GM12878 (cell line): Measurements from ENCODE around the gene TTC33. TPM values are rescaled to one million over a fixed set of nuclear protein-coding genes. Genes with fewer than 3 reads are reported as not detected.

Source experiments
- ATAC-seq: fragments of 200-7000 bp; cut with Tn5 transposase; 3 replicates; pipeline ENCODE4 v1.9.1; 2020; ENCODE audit warnings: mild to moderate bottlenecking, moderate library complexity
- BruUV-seq: library from RNA; stranded (reverse); fragments of 400-500 nt; replicated peaks from 2 replicates; lab custom pipeline; 2021; lab: Mats Ljungman, UMichigan
- CTCF ChIA-PET: fragments of 300-600 bp; sonication (Branson Sonifier 250); formaldehyde crosslinking; extraction: SDS; loops from one replicate; lab custom pipeline; 2021; ENCODE audit warnings: inconsistent platforms; lab: Yijun Ruan, JAX
- POLR2A ChIA-PET: fragments of 350-600 bp; formaldehyde crosslinking; extraction: SDS; loops from one replicate; lab custom pipeline; 2021; ENCODE audit warnings: inconsistent platforms; lab: Charles Lee
- RAD21 ChIA-PET: fragments of 300-600 bp; sonication (Branson Sonifier 250); formaldehyde crosslinking; loops from one replicate; lab custom pipeline; 2023; ENCODE audit warnings: antibody characterized with exemption; ENCODE audit not compliant: unreplicated experiment; lab: Charles Lee
- SMC1A ChIA-PET: fragments of 300-600 bp; sonication (Branson Sonifier 250); formaldehyde crosslinking; loops from one replicate; lab custom pipeline; 2023; ENCODE audit not compliant: unreplicated experiment, uncharacterized antibody; lab: Charles Lee
- DNase-seq: peaks from one replicate; pipeline ENCODE4 v3.0.0-alpha.2; 2011; ENCODE audit warnings: low read depth, low spot score
- FAIRE-seq: peaks from 3 replicates; lab custom pipeline; 2011; peaks lifted over from hg19 to GRCh38; lab: Jason Lieb, UNC
- H2AFZ ChIP-seq: 2 replicates; pipeline ENCODE4 v1.6.0; 2011; ENCODE audit warnings: low read depth, low read length, control low read depth; ENCODE audit not compliant: control insufficient read depth
- H3K27ac ChIP-seq: 2 replicates; pipeline ENCODE4 v1.5.1; 2011; ENCODE audit warnings: control low read depth; ENCODE audit not compliant: control insufficient read depth, insufficient read depth
- H3K27me3 ChIP-seq, 2 experiments: replicated peaks in 1 of 2; 2 replicates each; pipeline versions ENCODE4 v1.6.0 to v1.6.1; 2011; ENCODE audit warnings: low read length in 1 of 2; ENCODE audit not compliant: control insufficient read depth in 2 of 2, insufficient read depth in 2 of 2
- H3K36me3 ChIP-seq, 2 experiments: 2 replicates each; pipeline ENCODE4 v1.5.1; 2011; ENCODE audit warnings: low read length in 1 of 2; ENCODE audit not compliant: control insufficient read depth in 2 of 2, insufficient read depth in 2 of 2
- H3K4me1 ChIP-seq: 2 replicates; pipeline ENCODE4 v1.6.1; 2011; ENCODE audit warnings: mild to moderate bottlenecking, low read length, moderate library complexity, mixed read lengths; ENCODE audit not compliant: control insufficient read depth, insufficient read depth
- H3K4me2 ChIP-seq: 2 replicates; pipeline ENCODE4 v1.6.0; 2011; ENCODE audit warnings: control low read depth; ENCODE audit not compliant: control insufficient read depth, insufficient read depth
- H3K4me3 ChIP-seq: fragments of 200-600 bp; sonication (generic); 2 replicates; pipeline ENCODE4 v1.5.1; 2016
- H3K79me2 ChIP-seq: 2 replicates; pipeline ENCODE4 v1.6.0; 2011; ENCODE audit warnings: low read length; ENCODE audit not compliant: control insufficient read depth, insufficient read depth
- H3K9ac ChIP-seq: 2 replicates; pipeline ENCODE4 v1.8.0; 2011; ENCODE audit warnings: low read length, control low read depth, mixed read lengths; ENCODE audit not compliant: control insufficient read depth, insufficient read depth
- H3K9me3 ChIP-seq: replicated peaks from 3 replicates; pipeline ENCODE4 v1.5.1; 2011; ENCODE audit warnings: mild to moderate bottlenecking, low read length; ENCODE audit not compliant: control insufficient read depth, insufficient read depth
- H4K20me1 ChIP-seq: 2 replicates; pipeline ENCODE4 v1.6.0; 2011; ENCODE audit not compliant: control insufficient read depth, insufficient read depth
- IKZF1 ChIP-seq: fragments of 450-650 bp; conservative IDR thresholded peaks from 2 replicates; pipeline ENCODE4 v1.6.1; 2017; ENCODE audit warnings: antibody characterized with exemption, mild to moderate bottlenecking
- MEF2A ChIP-seq: IDR thresholded peaks from 2 replicates; pipeline ENCODE4 v1.6.1; 2011; ENCODE audit warnings: low read depth, mild to moderate bottlenecking, low read length, moderate library complexity; ENCODE audit not compliant: insufficient read depth
- WGBS: methylation state at CpG from one replicate; pipeline ENCODE4 v1.1.6; 2016; ENCODE audit warnings: low lambda C conversion rate; ENCODE audit not compliant: insufficient replicate concordance, insufficient coverage; ENCODE audit errors: missing lambda C conversion rate; 5-methylcytosine and 5-hydroxymethylcytosine counted together
- in situ Hi-C: fragments of 300-500 bp; cut with MboI; formaldehyde crosslinking; loops from 9 replicates; pipeline ENCODE4 v1.14.3; 2018; ENCODE audit warnings: mixed read lengths
- intact Hi-C: fragments of 100-400 bp; cut with micrococcal nuclease; formaldehyde crosslinking; loops from one replicate; pipeline ENCODE4 v1.14.2; 2022; ENCODE audit not compliant: unreplicated experiment
- polyA plus RNA-seq, 11 experiments: library from polyadenylated mRNA; depleted of rRNA in 4 of 11; unstranded in 6 of 11; stranded (reverse) in 5 of 11; fragments of >200 nt; fragmentation: Nextera tagmentation in 4 of 11; fragmentation: Illumina TruSeq in 1 of 11; extraction: Ambion mirVana in 4 of 11; extraction: Trizol in 1 of 11; gene quantifications; 1 replicate in 1 of 11; 2 replicates in 10 of 11; pipeline versions ENCODE4 v1.2.1 to v1.2.3, GENCODE V29; 2011 to 2016; ENCODE audit warnings: inconsistent platforms in 2 of 11, missing spikeins in 2 of 11, low read depth in 1 of 11
- total RNA-seq, 4 experiments: library from RNA; depleted of rRNA in 3 of 4; stranded (reverse); fragments of >200 nt in 3 of 4; fragmentation: Illumina TruSeq in 1 of 4; extraction: Trizol in 1 of 4; gene quantifications; 2 replicates each; pipeline versions ENCODE4 v1.2.1 to v1.2.3, GENCODE V29; 2013 to 2021
- TF ChIP-seq, protein P1 (sequence below): fragments of 450-650 bp; IDR thresholded peaks from 2 replicates; pipeline ENCODE4 v1.6.1; 2017; ENCODE audit warnings: low read depth, mild to moderate bottlenecking, moderate library complexity
- TF ChIP-seq, protein P2 (sequence below): IDR thresholded peaks from 2 replicates; pipeline ENCODE4 v1.6.1; 2012; ENCODE audit warnings: low read depth, low read length, improper control_type of control experiment
- TF ChIP-seq, protein P3 (sequence below): fragments of 450-650 bp; IDR thresholded peaks from 2 replicates; pipeline ENCODE4 v1.6.1; 2016; ENCODE audit warnings: mild to moderate bottlenecking
- TF ChIP-seq, protein P4 (sequence below): IDR thresholded peaks from 2 replicates; pipeline ENCODE4 v1.6.1; 2011; ENCODE audit warnings: borderline replicate concordance, low read depth, mild to moderate bottlenecking, moderate library complexity, mixed read lengths, low read length; ENCODE audit not compliant: insufficient read depth; ENCODE audit errors: extremely low read length
- TF ChIP-seq, protein P5 (sequence below): IDR thresholded peaks from 2 replicates; pipeline ENCODE4 v1.6.1; 2012; ENCODE audit warnings: low read depth, low read length, improper control_type of control experiment

The TTC33 gene
- total and polyA plus RNA-seq, 10 of the 15 experiments (the other 5 are each of a cell fraction or from before 2014, with no cell fraction given): 7.9 to 22.3 (median 14.6) TPM

DNA sequence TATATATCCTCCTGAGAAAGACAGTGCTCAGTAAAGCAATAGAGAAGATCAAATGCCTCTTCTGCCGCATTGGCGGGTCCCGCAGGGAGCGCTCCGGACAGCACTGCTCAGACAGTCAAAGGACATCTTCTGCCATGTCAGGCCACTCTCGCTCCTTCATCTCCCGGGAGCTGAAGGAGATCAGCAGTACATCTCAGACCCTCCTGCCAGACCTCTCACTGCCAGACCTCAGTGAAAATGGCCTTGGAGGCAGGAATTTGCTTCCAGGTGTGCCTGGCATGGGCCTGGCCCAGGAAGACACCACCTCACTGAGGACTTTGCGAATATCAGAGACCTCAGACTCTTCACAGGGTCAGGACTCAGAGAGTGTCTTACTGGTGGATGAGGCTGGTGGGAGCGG, 63.9 kb downstream of the TTC33 start:
- ChIA-PET POLR2A (no interaction called here), RAD21 (interaction anchor here (1.4 to 1.6 kb wide), 3 partner anchors 8 to 44 kb away, joined by 3 to 5 read pairs (median 3); no protein-coding TSS in a partner anchor), CTCF (interaction anchor here (1.3 to 4.3 kb wide), 3 partner anchors 8 to 977 kb away, joined by 4 to 23 read pairs (median 15); no protein-coding TSS in a partner anchor), SMC1A (interaction anchor here (0.8 to 4.0 kb wide), 4 partner anchors 8 to 977 kb away, joined by 3 to 15 read pairs (median 4); no protein-coding TSS in a partner anchor)
- Histone ChIP-seq H3K79me2 (no peaks in the 10 kb centered on the region), H3K36me3 (no peaks in the 10 kb centered on the region), H3K9me3 (no peaks in the 10 kb centered on the region; the same call in 2 of the 3 replicates), H3K4me2 (no peak overlapping the region), H2AFZ (no peak overlapping the region), H3K4me1 (no peaks in the 10 kb centered on the region), H3K27me3 (no peaks in the 10 kb centered on the region), H3K9ac (no peak overlapping the region), H3K4me3 (no peak overlapping the region), H4K20me1 (no peaks in the 10 kb centered on the region), H3K27ac (no peak overlapping the region)
- in situ Hi-C loops (loop anchor here (10.0 to 25.0 kb wide), 2 partner anchors 977 to 1105 kb away; no protein-coding TSS in a partner anchor), intact Hi-C loops (no loop called here)
- WGBS: over 99% methylated on average over 9 of the region's 9 CpGs
- FAIRE-seq: no peak
- TF ChIP-seq, protein P1, sequence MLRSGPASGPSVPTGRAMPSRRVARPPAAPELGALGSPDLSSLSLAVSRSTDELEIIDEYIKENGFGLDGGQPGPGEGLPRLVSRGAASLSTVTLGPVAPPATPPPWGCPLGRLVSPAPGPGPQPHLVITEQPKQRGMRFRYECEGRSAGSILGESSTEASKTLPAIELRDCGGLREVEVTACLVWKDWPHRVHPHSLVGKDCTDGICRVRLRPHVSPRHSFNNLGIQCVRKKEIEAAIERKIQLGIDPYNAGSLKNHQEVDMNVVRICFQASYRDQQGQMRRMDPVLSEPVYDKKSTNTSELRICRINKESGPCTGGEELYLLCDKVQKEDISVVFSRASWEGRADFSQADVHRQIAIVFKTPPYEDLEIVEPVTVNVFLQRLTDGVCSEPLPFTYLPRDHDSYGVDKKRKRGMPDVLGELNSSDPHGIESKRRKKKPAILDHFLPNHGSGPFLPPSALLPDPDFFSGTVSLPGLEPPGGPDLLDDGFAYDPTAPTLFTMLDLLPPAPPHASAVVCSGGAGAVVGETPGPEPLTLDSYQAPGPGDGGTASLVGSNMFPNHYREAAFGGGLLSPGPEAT: no peak
- TF ChIP-seq, protein P2, sequence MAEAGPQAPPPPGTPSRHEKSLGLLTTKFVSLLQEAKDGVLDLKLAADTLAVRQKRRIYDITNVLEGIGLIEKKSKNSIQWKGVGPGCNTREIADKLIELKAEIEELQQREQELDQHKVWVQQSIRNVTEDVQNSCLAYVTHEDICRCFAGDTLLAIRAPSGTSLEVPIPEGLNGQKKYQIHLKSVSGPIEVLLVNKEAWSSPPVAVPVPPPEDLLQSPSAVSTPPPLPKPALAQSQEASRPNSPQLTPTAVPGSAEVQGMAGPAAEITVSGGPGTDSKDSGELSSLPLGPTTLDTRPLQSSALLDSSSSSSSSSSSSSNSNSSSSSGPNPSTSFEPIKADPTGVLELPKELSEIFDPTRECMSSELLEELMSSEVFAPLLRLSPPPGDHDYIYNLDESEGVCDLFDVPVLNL: no peak
- TF ChIP-seq, protein P3, sequence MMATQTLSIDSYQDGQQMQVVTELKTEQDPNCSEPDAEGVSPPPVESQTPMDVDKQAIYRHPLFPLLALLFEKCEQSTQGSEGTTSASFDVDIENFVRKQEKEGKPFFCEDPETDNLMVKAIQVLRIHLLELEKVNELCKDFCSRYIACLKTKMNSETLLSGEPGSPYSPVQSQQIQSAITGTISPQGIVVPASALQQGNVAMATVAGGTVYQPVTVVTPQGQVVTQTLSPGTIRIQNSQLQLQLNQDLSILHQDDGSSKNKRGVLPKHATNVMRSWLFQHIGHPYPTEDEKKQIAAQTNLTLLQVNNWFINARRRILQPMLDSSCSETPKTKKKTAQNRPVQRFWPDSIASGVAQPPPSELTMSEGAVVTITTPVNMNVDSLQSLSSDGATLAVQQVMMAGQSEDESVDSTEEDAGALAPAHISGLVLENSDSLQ: no peak
- TF ChIP-seq MEF2A (no peak), IKZF1 (no peak)
- TF ChIP-seq, protein P4, sequence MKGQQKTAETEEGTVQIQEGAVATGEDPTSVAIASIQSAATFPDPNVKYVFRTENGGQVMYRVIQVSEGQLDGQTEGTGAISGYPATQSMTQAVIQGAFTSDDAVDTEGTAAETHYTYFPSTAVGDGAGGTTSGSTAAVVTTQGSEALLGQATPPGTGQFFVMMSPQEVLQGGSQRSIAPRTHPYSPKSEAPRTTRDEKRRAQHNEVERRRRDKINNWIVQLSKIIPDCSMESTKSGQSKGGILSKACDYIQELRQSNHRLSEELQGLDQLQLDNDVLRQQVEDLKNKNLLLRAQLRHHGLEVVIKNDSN: no peak
- TF ChIP-seq, protein P5, sequence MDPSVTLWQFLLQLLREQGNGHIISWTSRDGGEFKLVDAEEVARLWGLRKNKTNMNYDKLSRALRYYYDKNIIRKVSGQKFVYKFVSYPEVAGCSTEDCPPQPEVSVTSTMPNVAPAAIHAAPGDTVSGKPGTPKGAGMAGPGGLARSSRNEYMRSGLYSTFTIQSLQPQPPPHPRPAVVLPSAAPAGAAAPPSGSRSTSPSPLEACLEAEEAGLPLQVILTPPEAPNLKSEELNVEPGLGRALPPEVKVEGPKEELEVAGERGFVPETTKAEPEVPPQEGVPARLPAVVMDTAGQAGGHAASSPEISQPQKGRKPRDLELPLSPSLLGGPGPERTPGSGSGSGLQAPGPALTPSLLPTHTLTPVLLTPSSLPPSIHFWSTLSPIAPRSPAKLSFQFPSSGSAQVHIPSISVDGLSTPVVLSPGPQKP: no peak
- DNase-seq: no peak
- no TSS peak for BruUV-seq
- no peak for ATAC-seq
